CD4-positive, alpha-beta T cell treated with Interleukin-10 for 1 hour (primary cell): Measurements from ENCODE around the gene SLC43A2.
A peak's percentile ranks its signal among the peaks of the same experiment; 100 is the strongest.

Experiments used
- DNase-seq: peaks from one replicate; pipeline ENCODE4 v3.0.0-alpha.2; 2020

SLC43A2 gene

DNA sequence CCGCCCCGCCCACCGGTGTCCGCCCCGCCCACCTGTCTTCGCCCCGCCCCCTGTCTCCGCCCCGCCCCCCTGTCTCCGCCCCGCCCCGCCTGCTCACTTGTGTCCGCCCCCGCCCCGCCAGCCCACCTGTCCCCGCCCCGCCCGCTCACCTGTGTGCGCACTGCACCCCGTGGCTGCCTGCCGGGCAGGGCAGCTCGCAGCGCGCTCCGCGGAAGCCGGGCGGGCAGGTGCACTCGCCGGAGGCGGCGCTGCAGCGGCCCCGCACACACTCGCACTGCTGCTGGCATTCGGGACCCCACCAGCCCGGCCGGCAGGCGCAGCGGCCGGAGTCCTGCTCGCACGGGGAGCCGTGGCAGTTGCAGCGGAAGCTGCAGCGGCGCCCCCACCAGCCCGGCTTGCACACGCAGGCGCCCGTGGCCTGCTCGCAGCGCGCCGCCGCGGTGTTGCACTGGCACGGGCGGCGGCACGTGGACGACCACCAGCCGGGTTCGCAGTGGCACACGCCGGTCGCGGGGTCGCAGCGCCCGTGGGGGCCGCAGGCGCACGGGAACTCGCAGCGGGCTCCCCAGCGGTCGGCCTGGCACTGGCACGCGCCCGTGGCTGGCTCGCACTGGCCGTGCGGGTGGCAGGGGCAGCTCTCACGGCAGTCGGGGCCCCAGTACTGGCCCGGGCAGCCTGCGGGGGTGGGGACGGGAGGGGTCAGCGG is 14.8 kb upstream of the SLC43A2 start:
- DNase-seq = peak; percentile 74

DNA sequence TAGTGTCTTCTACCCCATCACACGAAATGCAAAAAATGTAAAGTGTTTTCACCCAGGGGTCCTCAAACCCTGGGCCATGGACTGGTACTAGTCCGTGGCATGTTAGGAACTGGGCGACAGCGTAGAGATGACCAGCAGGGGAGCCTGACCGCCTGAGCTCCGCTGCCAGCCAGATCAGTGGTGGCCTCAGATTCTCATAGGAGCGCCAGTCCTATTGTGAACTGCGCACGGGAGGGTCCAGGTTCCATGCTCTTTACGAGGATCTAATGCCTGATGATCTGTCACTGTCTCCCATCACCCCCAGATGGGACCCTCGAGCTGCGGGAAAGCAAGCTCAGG is 12.4 kb upstream of the SLC43A2 start:
- no peak for DNase-seq

DNA sequence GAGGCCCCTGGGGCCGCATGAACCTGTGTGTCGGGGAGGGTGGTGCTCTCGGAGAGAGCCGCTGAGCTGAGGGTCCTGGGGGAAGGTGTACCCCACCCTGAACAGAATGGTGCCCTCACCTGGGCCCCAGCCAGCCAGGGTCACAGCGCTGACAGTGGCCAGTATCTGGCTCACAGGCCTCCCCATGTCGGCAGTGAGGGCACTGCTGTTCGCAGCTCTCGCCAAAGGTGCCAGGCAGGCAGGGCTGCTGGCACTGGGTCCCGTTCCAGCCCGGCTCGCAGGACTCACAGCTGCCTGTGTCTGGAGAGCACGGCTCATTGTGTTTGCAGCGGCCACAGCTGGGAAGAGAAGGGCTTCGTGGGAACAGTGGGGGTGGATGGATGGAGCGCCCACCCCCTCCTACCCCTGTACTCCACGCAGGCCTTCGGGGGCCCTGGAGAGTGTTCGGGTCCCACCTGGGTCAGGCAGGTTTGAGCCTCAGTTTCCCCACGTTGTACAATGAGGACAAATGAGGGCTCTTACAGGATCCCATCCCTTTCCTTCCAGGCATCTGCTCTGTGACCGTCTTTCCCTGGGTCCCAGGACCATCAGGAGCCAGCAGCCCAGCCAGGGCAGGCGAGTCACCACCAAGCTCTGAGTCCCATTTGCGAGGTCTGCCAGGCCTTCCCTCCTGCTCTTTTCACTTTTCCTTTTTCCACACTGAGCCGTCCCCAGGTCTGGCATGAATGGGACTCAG is 11.9 kb upstream of the SLC43A2 start:
- DNase-seq = no peak

DNA sequence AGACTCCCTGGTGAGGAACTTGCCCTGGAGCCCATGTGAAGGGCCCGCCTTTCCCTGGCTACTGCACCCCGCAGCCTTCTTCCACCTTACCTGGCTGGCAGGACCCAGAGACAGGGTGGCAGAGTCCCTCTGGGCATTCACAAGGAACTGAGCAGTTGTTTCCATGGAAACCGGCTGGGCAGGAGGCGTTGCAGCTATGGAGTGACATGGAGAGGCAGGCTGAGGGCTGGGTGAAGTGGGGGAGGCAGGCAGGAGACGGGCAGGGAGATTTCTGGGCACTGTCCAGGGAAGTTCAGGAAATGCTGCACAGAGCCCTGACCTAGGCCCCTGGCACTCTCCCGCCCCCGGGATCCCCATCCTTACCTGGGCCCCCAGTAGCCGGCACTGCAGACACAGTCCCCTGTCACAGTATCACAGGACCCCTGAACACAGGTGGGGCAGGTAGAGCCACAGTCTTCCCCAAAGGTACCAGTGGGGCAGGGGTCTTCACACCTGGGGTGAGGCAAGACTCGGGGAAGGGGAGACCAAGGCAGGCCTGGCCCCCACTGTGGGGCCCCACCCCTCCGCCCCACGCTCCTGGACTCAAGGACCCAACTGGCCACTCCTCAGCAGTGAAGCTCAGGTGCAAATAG is 11.0 kb upstream of the SLC43A2 start:
- DNase-seq = no peak

DNA sequence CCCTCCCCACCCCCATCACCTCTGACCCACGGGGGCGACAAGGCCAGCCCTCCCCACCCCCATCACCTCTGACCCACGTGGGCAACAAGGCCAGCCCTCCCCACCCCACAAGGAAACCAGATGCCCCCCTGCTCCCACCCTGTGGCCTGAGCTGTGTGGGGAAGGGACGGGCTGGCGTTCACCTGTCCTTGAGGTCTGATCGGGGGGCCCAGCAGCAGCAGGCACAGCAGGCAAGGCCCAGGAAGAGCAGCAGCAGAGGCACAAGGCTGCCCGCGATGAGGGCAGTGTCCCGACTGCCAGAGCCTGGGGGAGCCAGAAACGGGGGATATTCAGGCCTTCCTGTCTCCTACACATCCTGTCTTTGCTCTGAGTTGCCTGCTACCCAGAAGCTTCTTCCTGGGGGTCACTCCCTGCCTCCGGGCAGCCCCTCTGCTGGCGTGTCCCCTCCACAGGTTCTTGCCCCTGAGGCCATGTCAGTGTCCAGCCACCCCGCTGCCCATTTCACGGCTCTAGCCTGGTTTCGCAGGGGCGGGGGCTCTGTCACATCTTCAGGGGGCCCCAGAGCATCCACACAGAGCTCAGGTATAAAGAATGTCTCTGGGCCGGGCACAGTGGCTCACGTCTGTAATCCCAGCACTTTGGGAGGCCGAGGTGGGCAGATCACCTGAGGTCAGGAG is 10.1 kb upstream of the SLC43A2 start:
- no peak for DNase-seq

DNA sequence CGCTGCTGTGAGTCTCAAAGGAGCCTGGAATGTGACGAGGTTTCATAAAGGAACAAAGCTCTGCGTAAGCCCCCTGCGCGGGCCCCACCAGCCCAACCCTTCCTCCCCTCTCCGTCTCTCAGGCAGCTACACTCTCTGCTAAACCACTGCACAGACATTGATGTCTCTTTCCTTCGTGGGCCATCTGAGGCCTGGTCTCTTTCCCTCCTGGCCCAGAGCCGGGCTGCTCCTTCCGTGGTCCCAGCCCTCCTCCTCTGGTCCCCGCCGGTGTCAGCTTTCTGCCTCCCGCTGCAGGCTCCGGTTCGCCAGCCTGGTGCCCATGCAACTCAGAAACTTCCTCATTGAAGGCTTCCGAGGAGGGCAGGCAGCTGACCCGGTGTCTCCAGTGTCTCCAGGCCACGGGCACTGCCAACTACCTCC is 9.5 kb upstream of the SLC43A2 start:
- DNase-seq = no peak

DNA sequence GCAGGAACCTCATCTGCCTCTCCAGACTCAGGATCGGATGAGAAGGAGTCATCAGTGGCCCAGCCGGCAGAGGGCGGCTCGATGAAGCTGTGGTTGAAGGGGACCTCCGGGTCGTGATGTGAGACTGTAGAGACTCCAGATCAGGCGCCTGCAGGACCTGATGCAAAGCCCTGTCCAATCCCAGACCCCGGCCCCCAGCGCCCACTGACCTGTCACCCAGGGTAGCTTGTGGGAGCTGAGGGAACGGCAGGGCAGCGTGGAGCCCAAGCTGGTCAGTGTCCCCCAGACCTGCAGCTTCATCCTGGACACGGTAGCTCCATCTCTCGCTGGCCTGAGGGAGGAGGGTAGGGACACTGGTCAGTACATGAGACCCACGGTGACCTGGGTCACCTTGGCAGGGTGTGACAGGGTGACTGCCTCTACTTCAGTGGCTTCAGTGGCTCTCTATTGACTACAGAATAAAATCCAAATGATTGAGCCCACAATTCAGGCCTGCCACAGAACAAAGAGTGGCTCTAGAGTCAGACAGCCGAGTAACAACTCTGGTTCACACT is 8.2 kb upstream of the SLC43A2 start:
- no peak for DNase-seq

DNA sequence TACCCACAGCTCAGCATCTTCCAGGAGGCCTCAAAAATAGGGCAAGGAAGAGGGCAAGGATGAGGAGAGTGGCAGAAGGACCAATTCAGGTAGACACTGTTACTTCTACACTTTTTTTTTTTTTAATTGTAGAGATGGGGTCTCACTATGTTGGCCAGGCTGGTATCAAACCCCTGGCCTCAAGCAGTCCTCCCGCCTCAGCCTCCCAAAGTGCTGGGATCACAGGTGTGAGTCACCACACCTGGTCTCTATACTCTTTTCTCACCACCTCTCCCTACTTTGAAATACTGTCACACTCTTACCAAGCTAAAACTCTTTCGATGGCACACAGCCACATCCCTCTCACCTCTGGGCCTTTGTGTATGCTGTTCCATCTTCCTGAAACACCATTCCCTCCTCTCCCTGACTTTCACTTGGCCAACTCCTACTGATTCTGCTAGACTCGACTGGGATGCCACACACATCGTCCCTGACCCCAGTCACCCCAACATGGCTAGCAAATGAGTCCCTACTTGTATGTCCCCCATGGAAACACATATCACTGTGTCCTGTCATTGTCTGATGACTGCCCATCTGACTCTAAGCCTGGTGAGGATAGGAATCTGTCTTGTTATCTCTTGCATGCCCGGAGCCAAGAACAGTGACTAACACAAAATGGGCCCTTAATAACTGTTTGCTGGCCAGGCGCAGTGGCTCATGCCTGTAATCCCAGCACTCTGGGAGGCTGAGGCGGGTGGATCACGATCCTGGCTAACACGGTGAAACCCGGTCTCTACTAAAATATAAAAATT is 7.2 kb upstream of the SLC43A2 start:
- no peak for DNase-seq

DNA sequence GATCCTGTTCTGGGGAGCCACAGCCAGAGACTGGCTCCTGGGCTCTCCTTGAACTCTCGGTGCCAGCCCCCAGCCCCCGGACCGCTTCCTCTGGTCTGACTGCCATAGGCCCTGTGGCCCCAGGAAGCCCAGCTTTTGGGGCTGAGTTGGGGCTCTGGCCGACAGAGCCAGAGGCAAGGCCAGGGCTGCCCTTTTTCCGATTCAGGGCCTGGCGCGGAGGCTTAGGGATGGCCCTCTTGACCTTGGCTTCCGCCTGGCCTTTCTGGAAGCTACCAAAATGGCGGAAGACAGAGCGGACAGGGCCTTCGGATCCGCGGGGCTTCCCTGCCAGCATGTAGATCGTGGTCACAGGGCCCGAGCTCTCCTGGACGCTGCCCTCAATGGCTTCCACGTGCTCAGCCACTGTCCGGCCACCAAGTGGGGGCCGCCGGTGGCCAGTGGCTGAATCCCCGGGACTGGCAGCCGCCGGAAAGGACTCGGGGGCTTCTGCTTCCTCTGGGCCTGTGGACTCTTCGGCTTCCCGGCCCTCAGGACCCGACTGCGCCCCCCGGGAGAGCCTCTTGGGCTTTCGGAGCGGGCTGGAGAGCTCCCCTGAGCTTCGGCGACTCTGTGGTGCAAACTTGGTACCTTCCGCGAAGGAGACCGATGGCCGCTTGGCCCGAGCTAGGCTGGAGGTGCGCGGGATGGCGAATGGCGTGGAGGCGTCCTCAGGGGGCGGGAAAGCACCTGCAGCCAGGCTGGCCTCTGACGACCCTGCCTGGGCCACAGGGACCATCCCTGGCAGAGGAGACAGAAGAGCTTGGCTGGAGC is 6.4 kb upstream of the SLC43A2 start:
- DNase-seq = no peak

DNA sequence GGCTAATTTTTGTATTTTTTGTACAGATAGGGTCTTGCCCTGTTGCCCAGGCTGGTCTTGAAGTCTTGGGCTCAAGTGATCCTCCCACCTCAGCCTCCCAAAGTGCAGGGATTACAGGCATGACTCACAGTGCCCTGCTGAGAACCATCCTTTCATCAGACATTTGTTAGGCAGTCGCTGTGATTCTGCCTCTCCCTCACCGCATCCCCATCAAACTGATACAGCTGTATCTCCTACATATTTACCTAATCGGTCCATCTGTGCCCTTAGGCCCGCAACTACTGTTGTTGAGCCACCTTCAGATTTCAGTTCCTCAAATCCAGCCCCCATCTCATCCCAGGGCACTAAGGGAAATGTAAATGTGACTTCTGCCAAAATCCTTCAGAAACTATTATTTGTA is 2.0 kb upstream of the SLC43A2 start:
- no peak for DNase-seq

DNA sequence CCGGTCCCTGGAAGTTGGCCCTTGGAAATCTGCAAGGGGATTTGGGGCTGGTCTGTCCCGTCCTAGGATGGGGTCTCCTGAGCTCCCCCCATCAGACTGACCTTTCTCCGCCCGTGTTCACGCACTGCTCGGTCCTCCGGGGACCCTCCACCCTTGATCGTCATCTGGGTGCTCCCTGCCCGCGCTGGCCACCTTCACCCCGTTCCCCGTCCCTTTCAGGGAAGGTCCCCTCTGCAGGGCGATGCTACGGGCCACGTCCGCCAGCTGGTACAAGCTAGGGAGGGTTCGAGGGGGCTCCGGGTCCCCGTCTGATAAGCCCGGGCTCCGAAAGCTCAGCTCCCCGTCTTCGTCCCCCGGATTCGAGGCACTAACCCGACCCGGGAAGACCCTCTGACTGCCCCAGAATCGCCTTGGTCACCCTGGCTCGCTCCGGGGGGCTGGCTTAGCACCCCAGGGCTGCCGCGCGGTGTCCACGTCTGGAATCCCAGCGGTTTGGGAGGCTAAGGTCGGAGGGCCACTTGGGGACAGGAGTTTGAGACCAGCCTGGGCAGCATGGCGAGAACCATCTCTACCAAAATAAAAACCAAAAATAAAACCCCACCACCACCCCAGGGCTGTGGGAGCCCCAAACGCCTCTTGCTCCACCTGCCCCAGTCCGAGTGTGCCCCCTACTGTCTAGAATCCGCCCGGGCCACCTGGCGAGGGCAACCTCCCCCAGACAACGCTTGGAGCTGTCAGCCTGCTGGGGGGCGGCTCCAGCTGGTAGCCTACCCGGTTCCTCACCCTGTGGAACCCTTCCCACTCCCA is 1.1 kb upstream of the SLC43A2 start:
- DNase-seq = peak; percentile 77

DNA sequence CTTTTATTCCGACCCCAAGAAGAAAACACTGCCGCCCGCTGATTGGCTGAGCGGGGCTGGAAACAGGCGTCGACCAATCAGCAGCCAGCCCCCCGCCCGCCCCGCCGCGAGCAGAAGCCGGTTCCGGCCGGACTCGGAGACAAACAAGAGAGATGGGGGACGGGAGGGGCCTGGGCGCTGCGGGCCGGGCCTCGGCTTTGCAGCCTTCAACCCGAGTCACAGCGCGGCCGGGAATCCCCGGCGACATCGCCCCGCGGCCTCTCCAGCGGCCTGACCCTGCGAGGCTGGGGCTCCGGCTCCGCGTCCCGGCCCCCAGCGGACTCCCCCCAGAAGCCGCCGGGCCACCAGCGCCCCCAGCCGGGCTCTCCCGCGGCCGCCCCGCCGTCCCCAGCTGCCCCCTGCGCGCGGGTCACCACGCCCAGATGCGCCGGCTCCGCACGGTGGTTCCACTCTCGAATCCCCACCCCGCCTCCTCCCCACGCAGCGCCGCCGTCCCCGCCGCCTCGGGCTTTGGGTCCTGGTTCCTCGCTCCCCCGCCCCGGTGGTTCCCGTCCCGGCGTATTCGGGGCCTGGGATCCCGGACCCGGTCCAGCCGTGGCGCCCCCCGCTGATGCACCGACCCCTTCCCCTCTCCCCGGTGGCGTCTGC is 346 bp upstream of the SLC43A2 start:
- DNase-seq = peak; percentile 93

DNA sequence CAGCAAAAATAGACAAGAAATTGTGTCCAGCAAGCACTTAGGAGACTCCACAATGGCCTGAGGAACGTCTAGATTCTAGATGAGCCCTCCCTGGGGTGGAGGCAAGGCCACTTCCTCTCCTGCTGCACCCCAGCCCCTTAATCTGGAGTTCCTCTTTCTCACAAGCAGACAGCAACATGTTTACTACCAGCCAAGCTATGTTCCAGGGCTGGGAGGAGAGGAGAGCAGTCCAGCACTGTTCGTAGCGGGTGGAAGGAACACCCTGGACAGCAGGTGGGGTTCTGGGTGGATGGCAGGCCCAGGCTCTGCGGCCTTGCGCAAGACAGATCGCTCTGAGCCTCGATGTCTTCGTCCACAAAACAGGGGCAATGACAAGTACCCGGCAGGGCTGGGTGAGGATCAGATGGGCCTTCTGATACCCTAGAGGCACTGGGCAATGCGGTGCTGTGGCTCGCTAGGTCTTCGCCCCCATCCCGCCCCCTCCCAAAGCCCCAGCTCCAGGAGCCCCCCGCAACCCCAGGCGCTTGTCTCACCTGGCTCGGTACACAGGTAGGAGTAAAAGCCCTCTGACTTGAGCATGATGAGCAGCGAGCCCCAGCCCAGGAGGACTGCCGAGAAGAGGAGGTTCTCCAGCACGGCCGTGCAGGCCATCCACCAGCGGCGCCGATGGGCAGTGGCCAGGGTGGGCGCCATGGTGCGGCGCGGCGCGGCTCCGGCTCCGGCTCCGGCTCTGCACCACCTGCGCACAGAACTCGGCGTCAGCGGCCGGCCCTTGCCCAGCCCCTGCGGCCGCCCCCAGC is 1.3 kb downstream of the SLC43A2 start:
- DNase-seq = no peak

DNA sequence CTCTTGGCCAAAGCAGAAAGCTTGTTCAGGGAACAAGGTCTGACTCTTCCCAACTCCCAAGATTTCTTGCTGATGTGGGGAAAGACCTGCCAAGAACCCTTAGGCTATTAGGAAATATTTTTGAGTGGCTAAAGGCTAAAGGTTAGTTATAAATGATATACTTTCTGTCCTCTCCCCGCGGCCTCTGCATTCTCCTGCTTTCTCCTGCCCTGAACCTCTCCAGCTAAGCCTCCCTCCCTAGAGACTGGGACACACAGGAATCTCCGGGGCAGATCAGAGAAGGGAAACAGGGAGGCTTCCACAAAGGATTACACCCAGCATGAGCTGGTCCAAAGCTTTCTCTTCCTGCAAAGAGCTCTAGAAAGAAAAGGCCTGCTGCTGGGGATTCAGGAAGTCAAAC is 2.3 kb downstream of the SLC43A2 start:
- DNase-seq = no peak

DNA sequence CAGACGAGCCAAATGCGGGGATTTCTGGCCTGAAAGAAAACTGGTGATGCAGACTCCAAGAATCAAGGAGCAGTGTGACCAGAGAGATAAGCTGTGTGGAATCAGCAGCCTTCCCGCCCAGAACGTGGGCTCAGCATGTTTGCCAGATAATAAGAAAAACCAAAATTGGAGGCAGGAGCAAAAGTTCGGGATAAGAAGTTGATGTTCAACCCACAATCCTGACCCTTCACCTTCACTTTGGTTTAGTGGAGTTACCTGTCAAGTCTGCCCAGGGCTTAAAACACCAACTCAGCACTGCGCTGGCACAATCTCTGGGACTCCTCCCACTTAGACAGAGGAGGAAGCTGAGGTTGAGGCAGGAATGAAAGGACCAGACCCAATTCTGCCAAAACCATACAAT is 3.1 kb downstream of the SLC43A2 start:
- DNase-seq = no peak

DNA sequence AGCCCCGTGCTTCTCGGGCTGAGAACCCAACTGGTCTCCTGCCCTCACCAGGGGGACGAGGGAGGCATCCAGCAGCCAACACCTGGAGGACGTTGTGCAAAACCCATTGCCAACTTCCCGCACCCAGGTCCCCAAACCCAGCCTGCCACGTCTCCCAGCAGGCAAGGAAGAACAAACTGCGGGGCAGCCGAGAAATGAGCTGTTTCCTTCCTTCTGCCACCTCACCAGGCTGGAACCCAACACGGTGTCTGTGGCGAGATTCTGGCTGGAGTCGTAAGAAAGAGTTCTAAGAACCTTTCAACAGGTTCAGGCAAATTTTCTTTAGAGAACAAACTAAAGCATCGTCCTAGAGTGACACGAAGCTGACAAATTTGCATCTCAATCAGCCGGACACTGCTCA is 3.6 kb downstream of the SLC43A2 start:
- no peak for DNase-seq

DNA sequence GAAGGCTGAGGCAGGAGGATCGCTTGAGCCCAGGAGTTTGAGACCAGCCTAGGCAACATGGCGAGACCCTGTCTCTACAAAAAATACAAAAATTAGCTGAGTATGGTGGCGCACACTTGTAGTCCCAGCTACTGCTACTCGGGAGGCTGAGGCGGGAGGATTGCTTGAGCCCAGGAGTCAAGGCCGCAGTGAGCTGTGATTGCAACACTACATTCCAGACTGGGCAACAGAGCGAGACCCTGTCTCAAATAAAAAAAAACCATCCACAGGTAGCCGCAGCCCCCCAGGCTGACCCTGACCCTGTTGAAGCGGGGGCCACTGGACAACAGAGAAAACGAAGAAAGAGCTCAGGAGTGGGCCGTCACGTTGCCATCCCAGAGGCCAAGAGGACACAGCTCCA is 4.0 kb downstream of the SLC43A2 start:
- DNase-seq = no peak

DNA sequence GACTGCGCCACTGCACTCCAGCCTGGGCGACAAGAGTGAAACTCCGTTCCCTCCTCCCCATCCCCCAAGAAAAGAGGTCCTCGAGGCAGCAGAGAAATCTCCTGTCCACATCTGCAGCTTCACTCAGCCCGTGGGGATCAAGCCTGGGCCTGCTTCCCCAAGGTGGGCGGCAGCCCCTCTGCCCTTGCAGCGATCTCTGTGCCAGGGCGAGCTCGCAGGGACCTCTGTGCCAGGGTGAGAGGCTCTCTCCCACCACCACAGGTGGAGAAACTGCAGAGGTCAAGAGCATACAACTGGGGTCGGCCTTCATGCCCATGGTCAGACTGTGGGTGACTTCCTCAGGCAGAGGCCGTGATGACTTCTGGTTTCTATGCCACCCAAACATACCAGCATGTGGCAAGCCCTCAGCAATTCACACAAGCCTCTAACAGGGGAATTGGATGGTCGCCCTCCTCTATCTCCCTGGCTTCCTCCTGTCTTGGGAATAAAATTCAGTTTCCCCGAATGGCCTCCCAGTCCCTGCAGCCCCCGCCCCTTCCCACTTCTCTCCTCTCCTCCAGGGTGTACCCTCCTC is 5.5 kb downstream of the SLC43A2 start:
- DNase-seq = no peak
